Endodermal cell (in vitro differentiated cells): ENCODE data around the gene IVD. TPM values are rescaled to one million over a fixed set of nuclear protein-coding genes. Genes with fewer than 3 reads are reported as not detected.

ENCODE experiments used
- DNase-seq: peaks from one replicate; pipeline ENCODE4 v3.0.0-alpha.2; 2017
- H3K27ac ChIP-seq: 2 replicates; pipeline ENCODE4 v1.5.1; 2013; ENCODE audit warnings: mild to moderate bottlenecking, low read depth, low read length, moderate library complexity
- H3K27me3 ChIP-seq: 2 replicates; pipeline ENCODE4 v1.6.1; 2013; ENCODE audit warnings: mild to moderate bottlenecking, low read length, moderate library complexity; ENCODE audit not compliant: insufficient read depth, control insufficient read depth, poor library complexity, severe bottlenecking
- H3K36me3 ChIP-seq: 2 replicates; pipeline ENCODE4 v1.7.0; 2013; ENCODE audit warnings: mild to moderate bottlenecking, low read length, moderate library complexity; ENCODE audit not compliant: control insufficient read depth, insufficient read depth
- H3K4me1 ChIP-seq: one replicate; pipeline ENCODE4 v1.7.0; 2013; ENCODE audit warnings: low read length; ENCODE audit not compliant: control insufficient read depth, insufficient read depth
- H3K4me3 ChIP-seq: 2 replicates; pipeline ENCODE4 v1.5.1; 2013; ENCODE audit warnings: mild to moderate bottlenecking, low read length, moderate library complexity
- H3K9ac ChIP-seq: 2 replicates; pipeline ENCODE4 v1.6.1; 2013; ENCODE audit warnings: mild to moderate bottlenecking, low read length, moderate library complexity; ENCODE audit not compliant: poor library complexity, severe bottlenecking; ENCODE audit errors: extremely low read depth
- H3K9me3 ChIP-seq: 2 replicates; pipeline ENCODE4 v1.6.1; 2013; ENCODE audit warnings: mild to moderate bottlenecking, low read length, moderate library complexity; ENCODE audit not compliant: control insufficient read depth
- H3K27ac Mint-ChIP-seq: 2 replicates; pipeline ENCODE4 v1.8.0; 2020; ENCODE audit warnings: mixed read lengths
- H3K27me3 Mint-ChIP-seq: 2 replicates; pipeline ENCODE4 v1.8.0; 2021; ENCODE audit warnings: mild to moderate bottlenecking, mixed read lengths; ENCODE audit not compliant: insufficient read depth
- H3K36me3 Mint-ChIP-seq: 2 replicates; pipeline ENCODE4 v1.8.0; 2020; ENCODE audit warnings: low read depth, mixed read lengths
- H3K4me1 Mint-ChIP-seq: 2 replicates; pipeline ENCODE4 v1.8.0; 2020; ENCODE audit warnings: mixed read lengths
- H3K4me3 Mint-ChIP-seq: 2 replicates; pipeline ENCODE4 v1.8.0; 2020; ENCODE audit warnings: mild to moderate bottlenecking, moderate library complexity, mixed read lengths
- H3K9me3 Mint-ChIP-seq: 2 replicates; pipeline ENCODE4 v1.8.0; 2020; ENCODE audit warnings: mild to moderate bottlenecking, mixed read lengths
- WGBS, 2 experiments: methylation state at CpG; one replicate each; pipeline versions ENCODE4 v1.1.5 to v1.1.7; 2013; ENCODE audit warnings: missing lambda C conversion rate in 2 of 2, mixed read lengths in 1 of 2; ENCODE audit not compliant: insufficient coverage in 1 of 2, insufficient read length in 1 of 2; 5-methylcytosine and 5-hydroxymethylcytosine counted together
- total RNA-seq, 2 donors: library from RNA; stranded (reverse); fragmentation: NEBNext Ultra II Directional in 1 of 2; extraction: Animal tissue kit (Norgen Biotek cat#: 25700) in 1 of 2; gene quantifications; 2 replicates in 1 of 2; 3 replicates in 1 of 2; pipeline ENCODE4 v1.2.1, GENCODE V29; 2021
- TF ChIP-seq, protein P1 (sequence below): fragments of 200-600 bp; sonication (generic); conservative IDR thresholded peaks from 2 replicates; pipeline ENCODE4 v1.5.0; 2021; ENCODE audit warnings: antibody characterized with exemption, mild to moderate bottlenecking

Gene IVD
- total RNA-seq, 2 donors from 2014 or later, result 90.6 to 98.7 TPM

DNA sequence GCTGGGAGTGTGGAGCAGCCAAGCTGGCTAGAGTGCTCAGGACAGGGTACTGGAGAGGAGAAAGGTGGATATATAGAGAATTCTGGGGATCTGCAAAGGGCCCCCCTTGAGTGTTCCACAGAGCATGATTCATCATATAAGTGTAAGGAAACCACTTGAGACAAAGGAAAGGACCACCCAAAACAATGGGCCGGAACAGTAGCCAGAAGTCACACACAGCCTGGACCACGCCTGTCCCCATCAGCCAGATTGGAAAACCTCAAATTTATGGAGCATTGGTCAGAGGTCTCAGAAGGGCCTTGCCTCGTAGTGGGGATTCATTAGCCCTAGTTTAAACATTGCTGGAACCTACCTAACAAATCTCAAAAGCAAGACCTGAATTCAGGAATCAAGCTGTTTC lies 28.0 kb upstream of the IVD start:
- no peaks in the 10 kb centered on the region for H3K4me1 ChIP-seq
- no peak overlapping the region for H3K9ac ChIP-seq
- Mint-ChIP-seq H3K27ac (no peak overlapping the region), H3K36me3 (no peaks in the 10 kb centered on the region), H3K4me1 (peaks cover 2% of the 10 kb centered on the region), H3K4me3 (no peak overlapping the region), H3K27me3 (no peaks in the 10 kb centered on the region), H3K9me3 (no peaks in the 10 kb centered on the region)
- TF ChIP-seq, protein P1, sequence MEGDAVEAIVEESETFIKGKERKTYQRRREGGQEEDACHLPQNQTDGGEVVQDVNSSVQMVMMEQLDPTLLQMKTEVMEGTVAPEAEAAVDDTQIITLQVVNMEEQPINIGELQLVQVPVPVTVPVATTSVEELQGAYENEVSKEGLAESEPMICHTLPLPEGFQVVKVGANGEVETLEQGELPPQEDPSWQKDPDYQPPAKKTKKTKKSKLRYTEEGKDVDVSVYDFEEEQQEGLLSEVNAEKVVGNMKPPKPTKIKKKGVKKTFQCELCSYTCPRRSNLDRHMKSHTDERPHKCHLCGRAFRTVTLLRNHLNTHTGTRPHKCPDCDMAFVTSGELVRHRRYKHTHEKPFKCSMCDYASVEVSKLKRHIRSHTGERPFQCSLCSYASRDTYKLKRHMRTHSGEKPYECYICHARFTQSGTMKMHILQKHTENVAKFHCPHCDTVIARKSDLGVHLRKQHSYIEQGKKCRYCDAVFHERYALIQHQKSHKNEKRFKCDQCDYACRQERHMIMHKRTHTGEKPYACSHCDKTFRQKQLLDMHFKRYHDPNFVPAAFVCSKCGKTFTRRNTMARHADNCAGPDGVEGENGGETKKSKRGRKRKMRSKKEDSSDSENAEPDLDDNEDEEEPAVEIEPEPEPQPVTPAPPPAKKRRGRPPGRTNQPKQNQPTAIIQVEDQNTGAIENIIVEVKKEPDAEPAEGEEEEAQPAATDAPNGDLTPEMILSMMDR, result no peak
- H3K27me3 ChIP-seq, result no peaks in the 10 kb centered on the region
- H3K4me3 ChIP-seq, result no peak overlapping the region
- WGBS, 2 experiments, result 94 to 100% methylated on average over 3 of the region's 3 CpGs
- H3K9me3 ChIP-seq, result no peaks in the 10 kb centered on the region
- H3K27ac ChIP-seq, result no peak overlapping the region
- DNase-seq, result no peak
- no peaks in the 10 kb centered on the region for H3K36me3 ChIP-seq

DNA sequence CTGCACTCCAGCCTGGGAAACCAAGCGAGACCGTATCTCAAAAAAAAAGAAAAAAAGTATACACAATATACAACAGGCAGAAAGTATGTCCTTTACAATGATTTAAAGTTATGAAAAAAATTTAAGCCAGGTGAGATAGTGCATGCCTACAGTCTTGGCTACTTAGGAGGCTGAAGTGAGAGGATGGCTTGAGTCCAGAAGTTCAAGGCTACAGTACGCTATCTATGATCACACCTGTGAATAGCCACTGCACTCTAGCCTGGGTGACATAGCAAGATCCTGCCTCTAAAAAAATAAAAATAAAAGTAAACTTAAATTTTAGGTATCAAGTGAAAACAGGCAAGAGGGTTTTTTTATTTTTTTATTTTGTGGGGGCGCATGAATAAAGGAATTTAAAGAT lies 26.2 kb upstream of the IVD start:
- H3K36me3 Mint-ChIP-seq, result peaks cover 2% of the 10 kb centered on the region
- H3K4me3 Mint-ChIP-seq, result no peak overlapping the region
- no peak for DNase-seq
- WGBS, 2 experiments, result 100% methylated on average over 1 to 4 of the region's 4 CpGs
- H3K27me3 ChIP-seq, result no peaks in the 10 kb centered on the region
- no peaks in the 10 kb centered on the region for H3K27me3 Mint-ChIP-seq
- H3K27ac Mint-ChIP-seq, result no peak overlapping the region
- H3K36me3 ChIP-seq, result no peaks in the 10 kb centered on the region
- no peaks in the 10 kb centered on the region for H3K9me3 ChIP-seq
- H3K4me1 ChIP-seq, result no peaks in the 10 kb centered on the region
- H3K4me1 Mint-ChIP-seq, result peaks cover 9% of the 10 kb centered on the region
- no peak overlapping the region for H3K9ac ChIP-seq
- H3K9me3 Mint-ChIP-seq, result no peaks in the 10 kb centered on the region
- TF ChIP-seq, protein P1, result no peak
- H3K27ac ChIP-seq, result no peak overlapping the region
- no peak overlapping the region for H3K4me3 ChIP-seq

DNA sequence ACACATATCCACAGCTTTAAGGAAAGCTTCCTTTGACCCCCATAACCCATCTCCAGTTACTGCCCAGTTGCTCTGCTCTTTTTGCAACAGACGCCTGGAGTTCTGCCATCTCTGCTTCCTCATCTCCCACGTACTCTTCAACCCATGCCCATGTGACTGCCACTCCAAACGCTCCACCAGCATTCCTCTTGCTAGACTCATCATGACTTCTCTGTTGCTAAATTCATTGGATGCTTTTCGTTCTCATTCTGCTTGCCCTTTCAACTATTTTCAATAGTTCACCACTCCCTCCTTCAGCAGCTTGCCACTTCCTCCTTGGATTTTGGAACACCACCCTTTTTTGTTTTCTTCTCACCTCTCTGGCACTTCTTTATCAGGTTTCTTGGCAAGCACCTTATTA lies 25.7 kb upstream of the IVD start:
- H3K36me3 Mint-ChIP-seq, result peaks cover 5% of the 10 kb centered on the region
- peaks cover 12% of the 10 kb centered on the region for H3K4me1 Mint-ChIP-seq
- no peaks in the 10 kb centered on the region for H3K9me3 Mint-ChIP-seq
- TF ChIP-seq, protein P1, result no peak
- Histone ChIP-seq H3K27ac (no peak overlapping the region), H3K4me3 (no peak overlapping the region), H3K9me3 (no peaks in the 10 kb centered on the region), H3K4me1 (no peaks in the 10 kb centered on the region), H3K9ac (no peak overlapping the region), H3K36me3 (no peaks in the 10 kb centered on the region), H3K27me3 (no peaks in the 10 kb centered on the region)
- H3K27ac Mint-ChIP-seq, result no peak overlapping the region
- no peak overlapping the region for H3K4me3 Mint-ChIP-seq
- no peak for DNase-seq
- no peaks in the 10 kb centered on the region for H3K27me3 Mint-ChIP-seq
- WGBS, 2 experiments, result 70 to 73% methylated on average over 4 of the region's 4 CpGs
